ENCODE results near the gene CRHBP.
"Not testable (repeated sequence)": the region's sequence is repeated elsewhere in the genome, so short reads cannot be mapped to it uniquely, and the experiment has no call there.

Gene CRHBP

DNA sequence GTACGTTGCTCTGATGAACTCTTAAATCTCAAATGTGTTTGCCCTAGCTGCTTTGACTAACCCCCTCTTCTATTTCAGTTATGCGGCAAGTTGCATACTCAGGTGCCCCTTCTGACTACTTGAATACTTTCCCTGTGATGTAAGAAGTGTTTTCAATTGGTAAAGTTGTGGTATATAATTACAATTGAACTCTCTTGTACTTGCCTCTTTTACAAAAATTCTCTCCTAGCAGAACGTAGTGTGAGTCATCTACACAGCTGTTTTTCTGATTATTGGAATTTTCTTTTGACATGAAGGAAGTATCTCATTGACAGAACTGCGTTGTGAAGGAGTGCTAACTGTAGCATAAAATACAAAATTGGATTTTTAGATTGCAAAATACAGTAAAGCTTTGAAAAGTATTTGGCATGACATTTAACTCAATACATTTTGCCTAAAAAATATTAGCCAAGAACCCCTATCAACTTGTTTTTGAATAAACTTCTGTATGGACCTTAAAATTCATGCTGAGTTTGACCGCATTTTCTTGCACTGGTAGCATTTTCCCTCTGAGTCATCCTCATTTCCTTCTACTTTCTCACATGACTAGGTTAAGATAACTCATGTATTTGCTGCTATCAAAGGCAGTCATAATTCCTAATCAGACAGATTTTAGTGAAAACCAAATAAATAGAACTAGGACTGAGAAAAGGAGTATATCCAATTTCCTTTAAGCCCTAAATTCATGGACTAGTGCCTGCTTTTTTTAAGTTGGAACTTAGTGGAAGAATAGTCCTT is 6.3 kb downstream of the CRHBP start:
- peak; percentile 54 for DNase-seq

DNA sequence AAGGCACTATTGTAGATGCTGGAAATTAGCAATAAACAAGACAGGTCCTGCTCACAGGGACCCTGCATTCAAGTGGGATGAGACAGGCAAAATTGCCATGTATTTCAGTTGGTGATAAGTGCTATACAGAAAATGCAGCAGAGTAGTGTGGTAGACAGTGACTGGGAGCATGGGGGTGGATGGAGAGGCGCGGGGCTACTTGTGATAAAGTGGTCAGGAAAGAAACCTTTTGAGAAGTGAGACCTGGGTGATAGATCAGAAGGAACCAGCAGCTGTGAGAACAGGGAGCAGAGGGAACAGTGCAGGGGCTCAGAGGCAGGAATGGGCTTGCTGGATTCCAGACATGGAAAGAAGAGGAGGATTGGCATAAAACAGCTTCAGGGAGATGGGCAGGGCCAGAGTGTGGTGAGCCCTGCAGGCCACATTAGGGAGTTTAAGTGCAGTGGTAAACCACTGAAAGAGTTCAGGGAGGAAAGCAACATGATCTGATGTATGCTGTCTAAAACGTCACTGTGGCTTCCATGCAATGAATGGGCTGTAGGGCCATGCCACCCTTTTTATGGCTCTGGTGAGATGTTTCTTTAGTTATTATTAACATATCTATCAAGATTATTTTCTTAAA is 7.3 kb downstream of the CRHBP start:
- DNase-seq: no peak

DNA sequence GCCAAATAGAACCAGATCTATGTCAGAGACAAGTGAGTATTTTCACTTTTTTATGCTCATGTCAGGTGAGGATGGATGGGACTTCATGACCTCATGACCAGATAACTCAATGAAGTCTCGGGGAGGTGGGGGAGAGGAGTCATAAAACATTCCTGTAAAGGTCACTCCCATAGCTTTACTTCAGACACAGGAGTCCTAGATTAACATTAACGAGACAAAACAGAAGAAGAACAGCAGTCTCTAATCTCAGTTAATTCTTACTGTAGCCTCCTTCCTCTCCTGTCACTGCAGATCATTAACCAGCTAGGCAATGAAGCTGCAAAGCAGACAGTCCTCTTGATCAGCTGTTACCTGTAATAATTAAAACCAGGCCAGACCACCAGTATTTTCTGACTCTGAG is 11.2 kb downstream of the CRHBP start:
- DNase-seq: no peak

DNA sequence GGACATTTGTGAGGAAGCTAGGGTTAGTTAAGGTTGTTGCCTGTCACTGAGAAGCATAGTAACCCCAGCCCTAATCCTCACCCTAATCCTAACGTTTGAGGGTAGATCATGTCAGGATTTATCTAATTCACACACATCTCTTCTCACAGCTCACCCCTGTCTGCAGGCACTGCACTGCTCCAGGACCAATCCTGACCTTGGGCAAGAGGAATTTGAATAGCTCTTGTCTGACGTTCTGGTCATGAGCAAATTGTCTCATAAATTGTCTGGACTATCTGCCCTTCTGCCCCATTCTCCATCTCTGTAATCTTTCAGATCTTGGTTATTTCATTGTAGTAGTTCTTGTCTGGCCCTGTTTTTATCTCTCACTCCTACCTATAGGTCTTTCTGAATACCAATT is 18.7 kb downstream of the CRHBP start:
- DNase-seq: no peak

DNA sequence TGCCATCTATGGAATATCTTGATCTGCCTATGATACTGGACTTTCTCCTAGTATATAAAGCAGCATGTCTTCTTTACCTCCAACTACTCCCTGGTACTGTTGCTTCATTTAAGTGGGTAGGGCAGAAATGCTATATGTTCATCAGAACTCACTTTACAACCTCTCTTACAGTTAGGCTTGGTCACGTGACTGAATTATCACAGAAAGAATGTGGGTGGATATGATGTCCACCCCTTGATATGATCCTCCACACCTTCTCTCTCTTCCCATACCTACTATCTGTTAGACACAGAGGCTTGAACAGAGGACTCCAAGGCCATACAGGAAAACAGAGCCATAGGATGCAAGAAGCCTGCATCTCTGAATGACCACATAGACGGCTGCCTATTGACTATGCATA is 19.8 kb downstream of the CRHBP start:
- DNase-seq: no peak

DNA sequence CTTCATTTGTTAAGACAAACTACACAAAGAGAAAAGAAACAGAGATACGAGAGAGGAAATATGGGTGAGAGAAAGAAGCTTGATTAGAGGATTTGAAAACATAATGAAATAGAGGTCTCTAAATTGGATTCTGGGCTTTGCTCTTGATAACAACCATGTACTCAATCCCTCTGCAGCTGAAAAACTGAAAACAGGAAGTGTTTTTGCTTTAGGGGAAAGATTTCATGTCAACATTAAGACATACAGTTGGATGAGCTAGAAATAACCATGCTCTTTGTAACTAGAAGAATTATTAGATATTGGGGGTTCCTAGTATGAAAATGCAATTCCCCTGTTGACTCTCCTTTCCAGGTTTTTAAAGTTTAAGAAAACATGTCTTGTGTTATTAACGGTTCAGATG is 21.9 kb downstream of the CRHBP start:
- no peak for DNase-seq

DNA sequence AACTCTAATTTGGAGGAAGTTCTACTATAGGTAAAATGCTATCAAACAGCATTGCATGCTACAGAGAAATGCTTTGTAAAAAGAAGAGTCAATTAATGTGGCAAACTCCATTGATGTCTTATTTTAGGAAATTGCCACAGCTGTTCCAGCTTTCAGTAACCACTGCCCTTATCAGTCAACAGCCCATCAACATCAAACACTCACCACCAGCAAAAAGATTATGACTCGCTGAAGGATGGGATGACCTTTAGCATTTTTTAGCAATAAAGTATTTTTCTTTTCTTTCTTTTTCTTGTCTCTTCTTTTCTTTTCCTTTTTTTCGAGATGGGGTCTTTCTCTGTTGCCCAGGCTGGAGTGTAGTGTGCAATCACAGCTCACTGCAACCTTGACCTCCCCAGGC is 26.0 kb downstream of the CRHBP start:
- DNase-seq: no peak

DNA sequence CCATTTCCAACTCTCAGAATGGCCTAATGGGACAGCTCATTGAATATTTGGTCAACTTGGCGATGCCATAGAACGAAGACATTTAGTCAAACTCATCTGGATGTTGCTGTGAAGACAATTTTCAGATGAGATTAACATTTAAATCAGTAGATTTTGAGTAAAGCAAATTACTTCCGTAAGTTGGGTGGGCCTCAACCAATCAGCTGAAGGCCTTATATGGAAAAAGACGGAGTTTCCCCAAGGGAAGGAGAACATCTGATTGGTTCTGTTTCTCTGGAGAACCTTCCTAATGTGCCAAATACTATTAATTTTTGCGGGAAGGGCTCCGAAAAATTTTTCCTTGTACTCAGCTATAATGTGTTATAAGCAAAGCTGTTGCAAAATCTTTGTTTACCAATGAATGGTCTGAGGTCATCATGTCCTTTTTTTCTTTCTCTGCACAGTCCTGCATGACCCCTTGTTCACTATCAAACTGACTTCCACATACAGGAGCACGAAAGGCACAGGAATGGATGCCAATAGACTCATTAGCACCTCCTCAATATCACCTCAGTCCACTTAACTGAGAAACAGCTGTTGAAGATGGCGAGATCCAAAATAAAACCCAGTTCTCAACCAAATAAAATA is 27.8 kb downstream of the CRHBP start:
- DNase-seq: no peak

DNA sequence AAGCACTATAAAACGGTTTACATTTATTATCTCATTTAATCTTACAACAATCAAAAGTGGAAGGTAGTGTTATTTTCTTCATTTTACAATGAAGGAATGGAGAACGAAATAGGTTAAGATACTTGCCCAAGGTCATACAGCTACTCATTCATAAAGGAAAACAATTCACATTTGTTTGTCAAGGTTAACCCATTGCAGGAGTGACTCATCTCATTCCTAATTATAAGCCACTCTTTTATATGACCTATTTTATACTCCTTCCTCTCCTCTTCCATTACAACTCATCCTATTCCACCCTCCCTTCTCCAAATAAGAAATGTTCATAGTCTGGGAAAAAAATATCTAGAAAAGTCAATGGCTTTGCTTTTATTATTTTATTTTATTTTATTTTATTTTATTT is 29.6 kb downstream of the CRHBP start:
- no peak for DNase-seq

DNA sequence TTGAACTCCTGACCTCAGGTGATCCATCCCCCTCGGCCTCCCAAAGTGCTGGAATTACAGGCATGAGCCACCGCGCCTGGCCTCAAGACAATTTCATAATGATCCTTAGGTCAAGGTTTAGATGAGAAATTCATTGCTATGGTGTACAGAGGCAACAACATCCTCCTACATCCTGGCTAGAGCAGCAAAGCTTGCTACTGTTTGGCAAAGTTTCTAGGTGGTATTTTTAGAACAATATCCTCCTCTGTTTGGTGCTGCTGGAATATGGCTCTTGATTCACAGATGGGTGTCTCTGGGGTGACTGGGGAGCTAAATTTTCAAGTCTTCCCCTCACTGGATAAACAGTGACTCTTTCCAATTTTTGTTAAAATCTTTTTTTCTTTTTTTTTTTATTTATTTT is 30.6 kb downstream of the CRHBP start:
- no peak for DNase-seq

DNA sequence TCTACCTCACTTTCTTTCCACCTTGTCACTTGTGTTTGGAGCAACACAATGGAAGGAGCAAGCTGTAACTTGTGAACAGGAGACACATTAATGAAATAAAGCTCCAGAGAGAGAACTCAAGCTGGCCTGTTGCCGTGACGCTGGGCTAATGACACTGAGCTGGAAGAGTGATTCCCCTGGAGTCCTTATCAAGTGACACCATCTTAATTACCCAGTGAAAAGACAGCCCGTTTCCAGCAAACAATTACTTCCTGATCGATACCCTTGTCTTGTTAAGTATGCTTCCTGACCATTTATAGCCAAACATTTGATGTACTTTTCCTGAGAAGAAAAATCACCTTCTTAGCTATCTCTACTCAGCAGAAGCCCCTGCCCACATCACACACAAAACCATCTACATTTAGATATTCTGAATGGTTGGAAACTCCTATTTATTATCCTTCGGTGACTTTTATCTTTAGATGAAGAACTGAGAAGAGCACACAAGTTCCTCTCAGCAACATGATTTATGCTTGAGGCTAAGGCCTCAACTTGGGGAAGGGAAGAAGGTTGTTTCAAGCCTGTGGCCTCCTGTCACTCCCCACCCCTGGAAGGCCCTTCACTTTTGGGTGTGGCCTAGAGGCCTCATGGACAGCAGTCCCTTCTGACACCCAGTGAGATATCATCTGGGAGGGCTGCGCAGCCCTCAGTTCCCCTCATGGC is 34.1 kb downstream of the CRHBP start:
- no peak for DNase-seq

DNA sequence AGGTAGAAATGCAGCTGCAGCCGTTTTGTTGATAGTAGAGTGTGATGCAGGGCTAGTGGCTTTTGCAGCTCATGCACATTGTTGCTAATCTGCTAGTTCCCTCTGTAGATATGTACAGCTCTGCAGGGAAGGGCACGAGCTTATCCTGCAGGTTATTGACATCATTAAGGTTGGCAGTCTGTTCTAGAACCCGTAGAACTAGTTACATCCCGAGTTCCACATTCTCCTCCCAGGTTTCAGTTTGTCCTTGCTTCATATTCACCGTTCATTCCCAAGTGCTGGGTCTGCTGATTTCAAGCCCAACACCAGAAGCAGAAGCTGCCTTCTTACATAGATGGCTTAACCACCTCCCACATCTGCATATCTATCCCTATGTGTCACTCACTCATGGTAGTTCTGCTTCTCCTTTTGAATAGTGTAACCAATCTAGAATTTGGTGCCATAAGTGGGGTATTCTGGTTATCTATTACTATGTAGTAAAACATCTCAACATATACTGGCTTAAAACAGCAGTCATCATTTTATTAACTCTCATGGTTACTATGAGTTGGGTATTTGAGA is 38.1 kb downstream of the CRHBP start:
- DNase-seq: no peak

DNA sequence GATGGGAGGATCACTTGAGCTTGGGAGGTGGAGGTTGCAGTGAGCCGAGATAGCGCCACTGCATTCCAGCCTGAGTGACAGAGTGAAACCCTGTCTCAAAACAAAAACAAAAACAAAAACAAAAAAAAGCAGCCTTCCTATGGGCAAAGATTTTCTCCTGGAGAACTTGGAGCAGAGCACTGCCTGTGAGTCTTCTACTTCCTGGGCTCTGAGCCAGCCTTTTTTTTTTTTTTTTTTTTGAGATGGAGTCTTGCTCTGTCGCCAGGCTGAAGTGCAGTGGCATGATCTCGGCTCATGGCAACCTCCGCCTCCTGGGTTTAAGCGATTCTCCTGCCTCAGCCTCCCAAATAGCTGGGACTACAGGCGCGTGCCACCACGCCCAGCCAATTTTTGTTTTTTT is 40.6 kb downstream of the CRHBP start:
- not testable (repeated sequence) for DNase-seq

DNA sequence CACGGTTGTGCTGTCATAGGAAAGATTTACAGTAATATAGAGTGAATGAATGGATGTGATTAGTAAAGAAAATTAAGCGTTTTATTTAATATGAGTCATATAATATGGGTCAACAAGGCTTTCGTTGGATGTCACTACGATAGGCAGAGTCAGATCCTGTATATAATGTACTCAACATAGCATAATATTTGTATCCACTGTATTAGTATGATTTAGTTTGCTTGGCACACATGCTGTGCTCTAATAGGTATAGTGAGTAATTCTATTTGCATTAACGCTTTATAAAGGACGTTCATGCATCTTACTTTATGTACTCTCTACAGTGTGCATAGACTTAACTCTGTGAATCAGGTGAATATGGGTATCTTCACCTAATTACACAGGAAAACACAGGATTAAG is 41.5 kb downstream of the CRHBP start:
- DNase-seq: no peak

DNA sequence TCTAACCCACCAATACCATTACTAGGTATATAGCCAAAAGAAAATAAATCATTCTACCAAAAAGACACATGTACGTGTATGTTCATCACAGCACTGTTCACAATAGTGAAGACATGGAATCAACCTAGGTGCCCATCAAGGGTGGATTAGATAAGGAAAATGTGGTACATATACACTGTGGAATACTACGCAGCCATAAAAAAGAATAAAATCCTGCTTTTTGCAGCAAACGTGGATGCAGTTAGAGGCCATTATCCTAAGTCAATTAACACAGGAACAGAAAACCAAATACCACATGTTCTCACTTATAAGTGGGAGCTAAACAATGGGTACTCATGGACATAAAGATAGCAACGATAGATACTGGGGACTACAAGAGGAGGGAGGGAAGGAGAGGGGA is 45.4 kb downstream of the CRHBP start:
- DNase-seq: not testable (repeated sequence)

DNA sequence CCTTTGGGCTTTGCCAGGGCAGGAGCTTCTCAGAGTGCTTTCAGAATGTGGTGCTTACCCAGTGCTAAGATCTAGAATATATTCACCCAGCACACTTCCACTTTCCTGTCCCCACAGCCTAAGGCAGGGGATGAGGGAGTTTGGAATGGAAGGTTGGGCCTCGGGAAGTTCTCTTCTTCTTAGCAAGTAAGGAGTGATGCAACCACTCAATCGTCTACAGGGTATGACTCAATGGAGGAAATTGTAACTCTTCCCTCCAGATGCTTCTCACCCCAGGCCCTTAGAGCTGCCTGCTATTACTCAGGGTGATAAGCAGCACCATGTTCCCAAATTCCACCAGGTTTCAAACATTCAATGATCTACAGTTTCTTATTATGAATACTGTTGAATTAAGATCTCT is 46.6 kb downstream of the CRHBP start:
- peak; percentile 72 for DNase-seq

DNA sequence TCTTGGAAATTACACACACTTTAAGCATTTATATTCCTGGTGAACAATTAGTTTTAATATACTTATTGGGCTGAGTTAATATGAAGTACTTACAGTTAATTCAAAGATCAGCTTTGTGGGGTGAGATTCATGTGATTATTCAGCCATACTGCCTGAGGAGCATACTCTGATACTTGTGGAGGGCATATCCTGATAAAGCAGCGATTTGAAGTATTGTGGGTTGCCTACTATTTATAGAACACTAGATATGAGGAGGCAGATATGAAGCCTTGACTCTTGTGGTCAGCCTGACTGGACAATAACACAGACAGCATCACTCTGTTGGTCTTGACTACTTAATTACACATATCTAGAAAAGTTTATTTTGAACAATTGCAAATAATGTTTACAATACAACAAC is 50.4 kb downstream of the CRHBP start:
- DNase-seq: no peak

DNA sequence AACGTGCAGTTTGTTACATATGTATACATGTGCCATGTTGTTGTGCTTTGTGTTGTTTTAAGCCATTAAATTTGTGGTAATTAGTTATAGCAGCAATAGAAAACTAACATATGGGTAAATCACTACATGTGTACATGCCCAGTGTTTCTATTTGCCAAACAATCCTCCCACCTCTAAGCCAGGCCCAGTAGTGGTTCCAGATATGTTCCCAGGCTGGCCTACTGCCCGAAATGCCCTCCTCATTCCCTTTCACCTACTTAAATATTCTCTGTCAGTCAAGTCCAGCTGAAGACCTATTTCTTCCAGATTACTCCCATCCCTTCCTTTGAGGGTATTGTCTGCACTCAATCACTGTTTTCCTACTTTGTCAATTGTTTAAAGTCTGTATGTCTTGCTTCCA is 53.3 kb downstream of the CRHBP start:
- no peak for DNase-seq

DNA sequence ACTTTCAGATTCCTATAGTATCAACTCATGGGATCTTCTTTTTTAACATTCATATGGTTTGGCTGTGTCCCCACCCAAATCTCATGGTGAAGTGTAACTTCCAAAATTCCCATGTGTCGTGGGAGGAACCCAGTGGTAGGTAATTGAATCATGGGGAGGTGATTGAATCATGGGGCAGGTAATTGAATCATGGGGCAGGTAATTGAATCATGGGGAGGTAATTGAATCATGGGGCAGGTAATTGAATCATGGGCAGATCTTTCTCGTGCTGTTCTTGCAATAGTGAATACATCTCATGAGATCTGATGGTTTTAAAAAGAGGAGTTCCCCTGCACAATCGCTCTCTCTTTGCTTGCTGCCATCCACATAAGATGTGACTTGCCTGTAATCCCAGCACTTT is 55.6 kb downstream of the CRHBP start:
- DNase-seq: no peak

DNA sequence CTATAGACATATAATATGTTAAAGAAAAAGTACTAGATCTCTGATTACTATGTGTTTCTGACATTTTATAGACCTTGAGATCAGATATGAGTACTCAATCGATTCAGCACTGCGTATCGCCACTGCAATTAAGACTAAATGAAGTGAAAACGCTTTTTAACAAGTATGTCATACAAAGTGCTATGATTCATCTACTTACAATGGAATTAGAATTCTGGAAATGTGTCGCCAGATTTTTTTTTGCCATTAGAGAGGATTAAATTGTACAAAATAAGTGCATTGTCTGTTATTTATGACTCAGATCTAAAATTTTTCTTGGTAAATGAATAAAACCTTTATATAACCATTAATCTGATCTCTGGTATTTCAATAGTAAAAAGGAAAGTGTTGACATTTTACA is 57.4 kb downstream of the CRHBP start:
- DNase-seq: no peak

DNA sequence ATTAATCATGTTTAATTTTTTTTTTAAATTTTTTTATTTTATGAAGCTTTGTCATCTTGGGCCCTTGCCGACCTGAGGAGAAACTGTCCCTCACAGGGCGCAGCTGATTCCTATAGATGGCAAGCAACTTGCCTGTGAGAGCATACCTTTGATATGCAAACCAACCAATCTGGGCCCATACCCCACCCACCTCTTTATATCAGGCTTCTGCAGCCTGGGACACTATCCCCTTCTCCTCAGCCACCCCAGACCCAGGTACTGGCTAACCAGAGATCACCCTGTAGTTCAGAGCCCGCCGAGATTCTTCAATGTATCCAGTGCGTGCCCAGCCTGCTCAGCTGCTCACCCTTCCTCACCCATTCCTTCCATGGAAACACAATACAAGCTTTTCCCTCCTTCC is 58.7 kb downstream of the CRHBP start:
- no peak for DNase-seq

DNA sequence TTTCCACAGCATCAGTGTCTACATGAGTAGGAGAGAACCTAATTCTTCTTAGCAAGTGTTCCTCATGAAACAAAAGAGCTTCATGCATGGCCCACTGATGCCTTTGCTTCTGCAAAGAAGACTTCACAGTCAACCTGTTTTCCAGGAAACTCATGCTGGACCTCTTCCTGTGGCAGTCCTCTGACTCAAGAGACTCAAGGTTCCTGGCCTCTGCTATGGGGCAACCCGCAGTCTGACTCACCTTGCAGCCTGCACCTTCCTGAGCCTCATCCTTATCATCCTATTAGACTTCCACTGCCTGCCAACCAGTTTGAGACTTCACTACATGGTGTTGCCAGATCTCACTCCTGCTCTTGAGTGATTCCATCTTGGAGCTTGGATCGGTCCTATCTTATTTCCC is 59.8 kb downstream of the CRHBP start:
- DNase-seq: no peak

DNA sequence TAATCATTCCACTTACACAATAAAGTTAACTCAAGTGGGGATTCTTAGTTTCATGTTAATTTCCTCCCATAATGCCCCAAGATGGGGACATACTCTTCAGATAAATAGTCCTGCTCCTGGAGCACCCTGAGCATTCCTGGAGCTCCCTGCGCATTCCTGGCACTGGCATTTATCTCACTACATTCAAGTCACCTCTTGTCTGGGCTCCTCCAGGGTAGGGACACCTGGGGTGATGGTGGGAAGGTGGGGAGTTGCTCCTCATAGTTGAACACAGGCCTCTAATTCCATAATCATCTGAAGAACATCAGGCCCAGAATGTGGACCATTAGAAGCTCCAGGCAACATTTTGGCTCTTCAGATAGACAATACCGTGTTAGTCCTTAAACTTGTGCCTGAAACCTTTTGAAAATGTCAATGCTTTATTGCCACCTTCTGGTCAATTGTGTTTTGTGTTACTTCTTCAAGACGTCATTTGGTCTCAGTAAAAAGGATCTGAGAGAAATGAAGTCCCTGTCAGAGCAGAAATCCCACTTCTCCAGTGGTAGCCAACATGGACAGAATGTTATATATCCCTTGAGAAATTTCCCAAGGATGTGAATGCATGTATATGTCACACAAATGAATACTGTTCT is 63.2 kb downstream of the CRHBP start:
- DNase-seq: peak; percentile 49

Data from fibroblast of skin of back (primary cell).